GM21786 (cell line): ENCODE measurements around the gene VWA3A.
"Not testable (repeated sequence)": the region's sequence is repeated elsewhere in the genome, so short reads cannot be mapped to it uniquely, and the experiment has no call there.

Experiments
- ATAC-seq: cut with Tn5 transposase; IDR thresholded peaks from one replicate; pipeline ENCODE4 v1.9.1; 2021; ENCODE audit not compliant: unreplicated experiment

The VWA3A gene, protein sequence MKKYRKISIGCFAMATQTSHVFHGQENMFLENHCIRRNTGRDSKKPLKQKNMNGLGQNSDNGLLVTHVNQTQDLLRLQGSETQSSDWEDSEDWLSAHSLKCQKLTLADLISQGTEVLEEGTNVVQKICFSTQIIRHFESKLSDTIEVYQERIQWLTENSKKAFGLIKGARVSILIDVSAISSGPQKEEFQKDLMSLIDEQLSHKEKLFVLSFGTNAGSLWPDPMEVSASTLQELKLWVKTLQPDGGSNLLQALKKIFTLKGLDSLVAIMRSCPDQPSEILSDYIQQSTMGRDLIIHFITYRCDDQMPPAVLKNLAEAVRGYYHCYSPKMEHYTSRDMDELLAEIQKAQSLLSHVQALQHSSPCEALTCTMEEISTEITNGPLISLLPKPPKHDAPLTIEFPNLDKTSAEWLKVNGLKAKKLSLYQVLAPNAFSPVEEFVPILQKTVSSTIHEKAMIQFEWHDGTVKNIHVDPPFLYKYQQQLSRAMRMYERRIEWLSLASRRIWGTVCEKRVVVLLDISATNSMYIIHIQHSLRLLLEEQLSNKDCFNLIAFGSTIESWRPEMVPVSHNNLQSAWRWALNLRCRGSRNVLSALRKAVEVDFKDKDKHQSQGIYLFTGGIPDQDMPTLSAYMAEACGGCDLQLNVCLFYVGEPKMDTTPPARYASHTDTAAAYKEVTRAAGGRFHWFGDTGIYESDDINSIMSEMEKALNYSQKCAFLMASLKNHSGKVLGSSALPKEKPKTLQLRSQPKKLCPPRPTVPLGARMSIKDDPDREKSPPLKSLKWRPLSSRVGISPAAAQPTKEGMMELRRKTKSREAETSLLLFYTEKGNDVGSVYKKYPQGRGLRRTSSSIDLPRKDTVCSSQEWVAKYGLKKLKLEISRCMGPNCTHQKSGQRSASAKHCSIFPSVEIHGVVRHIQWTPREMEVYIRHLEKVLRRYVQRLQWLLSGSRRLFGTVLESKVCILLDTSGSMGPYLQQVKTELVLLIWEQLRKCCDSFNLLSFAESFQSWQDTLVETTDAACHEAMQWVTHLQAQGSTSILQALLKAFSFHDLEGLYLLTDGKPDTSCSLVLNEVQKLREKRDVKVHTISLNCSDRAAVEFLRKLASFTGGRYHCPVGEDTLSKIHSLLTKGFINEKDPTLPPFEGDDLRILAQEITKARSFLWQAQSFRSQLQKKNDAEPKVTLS

DNA sequence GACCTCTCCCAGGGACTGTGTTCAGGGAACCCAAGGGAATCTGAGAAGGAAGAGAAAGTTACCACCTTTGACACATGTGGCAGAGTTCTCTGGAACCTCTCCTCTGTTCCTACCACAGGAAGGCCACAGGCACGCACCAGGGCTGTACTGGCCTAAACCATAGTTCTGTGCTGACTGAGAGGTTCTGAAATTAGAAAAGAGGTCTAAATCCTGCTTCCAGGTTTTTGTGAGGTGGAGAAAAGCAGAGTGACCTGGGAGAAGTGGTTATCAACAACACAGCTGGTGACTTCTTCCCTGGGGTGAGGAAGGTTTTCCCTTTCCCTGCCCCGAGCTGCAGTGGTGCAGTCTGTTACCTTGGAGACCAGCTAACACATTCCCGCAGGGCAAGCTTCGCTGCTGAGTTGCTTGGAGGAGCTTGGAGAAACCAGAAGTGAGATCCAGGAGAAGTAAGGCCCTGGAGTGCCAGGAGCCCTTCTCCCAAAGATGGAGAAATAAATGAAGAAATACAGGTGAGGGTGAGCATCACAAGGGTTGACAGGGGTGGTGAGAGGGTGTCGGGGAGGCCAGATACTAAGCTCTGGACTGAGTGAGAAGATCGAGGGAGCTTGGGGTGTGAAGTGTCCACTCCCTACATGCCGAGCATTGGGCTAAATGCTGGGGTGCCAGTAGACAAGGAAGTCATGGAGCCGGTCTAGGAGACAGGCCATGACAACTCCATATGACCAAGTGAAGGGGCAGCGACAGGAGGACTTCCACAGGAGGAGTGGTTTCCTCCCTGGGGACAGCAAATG lies at the start of gene VWA3A:
VWA3A (plus strand) TSS at position 399 of the 791 bp plus-strand sequence; CDS start at position 496, 97 bp downstream.
- no peak for ATAC-seq

DNA sequence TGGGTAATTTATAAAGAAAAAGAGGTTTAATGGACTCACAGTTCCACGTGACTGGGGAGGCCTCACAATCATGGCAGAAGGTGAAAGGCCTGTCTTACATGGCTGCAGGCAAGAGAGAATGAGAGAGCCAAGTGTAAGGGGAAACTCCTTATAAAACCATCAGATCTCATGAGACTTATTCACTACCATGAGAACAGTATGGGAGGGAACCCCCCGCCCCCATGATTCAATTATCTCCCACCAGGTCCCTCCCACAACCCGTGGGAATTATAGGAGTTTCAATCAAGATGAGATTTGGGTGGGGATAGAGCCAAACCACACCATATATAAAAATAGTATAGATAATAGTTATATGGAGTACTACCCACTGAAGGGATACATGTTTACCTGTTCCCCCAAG lies 48.5 kb upstream of the VWA3A start:
- not testable (repeated sequence) for ATAC-seq

DNA sequence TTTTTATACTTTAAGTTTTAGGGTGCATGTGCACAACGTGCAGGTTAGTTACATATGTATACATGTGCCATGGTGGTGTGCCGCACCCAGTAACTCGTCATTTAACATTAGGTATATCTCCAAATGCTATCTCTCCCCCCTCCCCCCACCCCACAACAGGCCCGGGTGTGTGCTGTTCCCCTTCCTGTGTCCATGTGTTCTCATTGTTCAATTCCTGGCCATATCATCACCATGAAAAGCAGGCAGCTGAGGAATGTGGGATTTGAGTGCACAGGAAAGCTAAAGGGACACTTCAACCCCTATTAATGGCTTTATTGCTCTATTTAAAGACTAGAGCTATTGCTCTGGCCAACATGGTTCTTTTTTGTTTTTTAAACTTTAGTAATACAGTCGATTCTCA lies 46.5 kb upstream of the VWA3A start:
- not testable (repeated sequence) for ATAC-seq

DNA sequence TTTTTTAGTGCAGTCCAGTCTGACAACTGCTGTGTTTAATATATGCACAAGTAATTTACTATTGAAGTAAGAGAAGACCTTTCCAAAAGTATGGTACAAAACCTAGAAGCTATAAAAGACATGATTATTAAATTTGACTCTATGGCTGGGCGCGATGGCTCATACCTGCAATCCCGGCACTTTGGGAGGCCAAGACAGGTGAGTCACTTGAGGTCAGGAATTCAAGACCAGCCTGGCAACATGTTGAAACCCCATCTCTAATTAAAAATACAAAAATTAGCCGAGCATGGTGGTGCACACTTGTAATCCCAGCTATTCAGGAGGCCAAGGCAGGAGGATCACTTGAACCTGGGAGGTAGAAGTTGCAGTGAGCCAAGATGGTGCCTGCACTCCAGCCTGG lies 41.4 kb upstream of the VWA3A start:
- ATAC-seq = no peak

DNA sequence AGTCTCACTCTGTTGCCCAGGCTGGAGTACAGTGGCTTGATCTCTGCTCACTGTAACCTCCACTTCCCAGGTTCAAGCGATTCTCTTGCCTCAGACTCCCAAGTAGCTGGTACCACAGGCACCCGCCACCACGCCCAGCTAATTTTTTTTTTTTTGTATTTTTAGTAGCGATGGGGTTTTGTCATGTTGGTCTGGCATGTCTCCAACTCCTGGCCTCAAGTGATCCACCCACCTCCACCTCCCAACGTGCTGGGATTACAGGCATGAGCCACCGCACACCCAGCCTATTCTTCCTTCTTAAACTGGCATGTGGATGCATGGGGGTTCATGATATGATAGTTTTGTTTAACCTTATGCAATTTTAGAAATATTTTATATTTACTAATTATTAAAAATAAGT lies 39.4 kb upstream of the VWA3A start:
- no peak for ATAC-seq

DNA sequence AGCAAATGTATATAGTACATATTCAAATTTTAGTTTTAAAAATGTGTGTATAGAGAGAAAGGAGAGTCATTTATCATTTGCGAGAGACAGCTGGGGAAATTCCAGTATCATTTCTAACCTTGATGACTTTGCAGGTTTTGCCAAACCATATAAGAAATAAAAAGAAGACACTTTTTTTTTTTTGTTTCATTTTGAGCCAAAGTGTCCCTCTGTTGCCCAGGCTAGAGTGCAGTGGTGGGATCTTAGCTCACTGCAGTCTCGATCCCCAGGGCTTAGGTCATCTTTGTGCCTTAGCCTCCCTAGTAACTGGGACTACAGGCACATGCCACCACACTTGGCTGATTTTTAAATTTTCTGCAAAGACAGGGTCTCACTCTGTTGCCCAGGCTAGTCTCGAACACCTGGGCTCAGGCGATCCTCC lies 38.4 kb upstream of the VWA3A start:
- no peak for ATAC-seq

DNA sequence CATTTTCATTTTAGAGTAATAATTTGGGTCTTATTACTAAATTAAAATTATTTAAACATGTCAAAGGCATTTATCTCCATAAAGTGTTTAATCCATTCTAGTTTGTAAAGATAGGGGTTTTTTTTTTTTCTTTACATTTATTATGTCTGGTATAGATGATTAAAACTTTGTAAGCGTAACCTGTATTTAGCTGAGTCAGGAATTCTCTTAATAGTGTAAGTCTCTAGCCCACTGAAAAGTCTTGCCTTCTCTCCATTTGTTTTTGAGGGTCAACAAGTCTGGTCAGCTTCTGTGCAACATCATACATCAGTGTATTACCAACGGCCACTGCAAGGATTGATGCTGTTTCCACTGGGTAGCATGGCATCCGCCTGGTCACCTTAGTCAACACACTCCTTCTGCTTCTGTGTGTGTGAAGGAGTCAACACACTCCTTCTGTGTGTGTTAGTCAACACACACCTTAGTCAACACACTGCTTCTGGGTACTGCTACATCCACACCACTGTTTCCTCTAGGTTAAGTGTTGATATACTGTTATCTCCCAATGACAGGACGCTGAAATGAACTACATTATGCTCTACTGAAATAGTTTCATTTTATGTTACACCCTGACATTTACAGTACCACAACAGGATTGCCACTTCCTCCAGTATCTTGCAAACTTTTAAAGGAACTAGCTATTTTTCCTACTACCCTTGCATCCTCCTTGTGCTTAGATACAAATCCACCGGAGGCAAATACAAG lies 37.3 kb upstream of the VWA3A start:
- no peak for ATAC-seq

DNA sequence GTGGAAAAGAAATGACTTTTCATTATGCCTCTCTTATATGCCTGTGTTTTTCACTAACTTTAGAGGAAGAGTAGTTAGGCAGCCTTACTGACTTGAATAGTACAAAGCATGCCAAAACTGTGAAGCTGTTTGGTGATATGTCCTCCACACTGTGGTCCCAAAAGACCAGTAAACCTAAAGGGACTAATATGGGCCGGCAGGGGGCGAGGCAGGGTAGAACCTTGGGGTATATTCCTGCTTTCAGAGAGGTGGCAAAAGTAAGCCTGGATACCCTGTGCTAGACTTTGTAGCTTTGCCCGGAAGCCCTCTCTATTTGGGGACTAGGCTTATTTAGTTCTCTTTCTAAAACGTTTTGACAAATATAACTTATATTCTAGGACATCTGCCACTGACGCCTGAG lies 36.5 kb upstream of the VWA3A start:
- ATAC-seq = no peak

DNA sequence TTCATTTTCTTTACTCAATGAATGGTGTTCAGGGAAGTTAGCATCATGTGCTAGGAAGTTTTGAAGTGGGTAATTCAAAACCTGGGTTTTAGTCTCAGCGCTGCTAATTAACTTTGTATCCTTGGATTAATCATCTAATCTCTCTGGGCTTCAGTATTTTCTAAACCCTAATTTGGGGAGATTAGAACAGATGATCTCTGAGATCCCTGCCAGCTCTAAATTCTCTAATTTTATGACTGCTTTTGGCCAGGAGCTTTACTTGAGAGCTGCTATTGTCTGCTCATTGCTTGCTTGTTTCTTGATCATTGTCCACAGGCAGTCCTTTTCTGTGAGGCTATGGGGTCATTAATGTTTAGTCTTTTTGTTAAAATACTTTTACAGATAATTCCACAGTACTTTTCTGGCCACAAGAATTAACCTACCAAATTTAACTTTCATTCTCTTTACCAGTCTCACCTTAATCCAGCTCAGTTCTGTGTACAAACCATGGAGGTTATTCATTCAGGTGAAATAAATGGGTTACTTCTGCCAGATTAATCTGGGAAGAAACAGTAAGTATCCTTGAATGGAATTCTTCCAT lies 28.4 kb upstream of the VWA3A start:
- ATAC-seq = no peak

DNA sequence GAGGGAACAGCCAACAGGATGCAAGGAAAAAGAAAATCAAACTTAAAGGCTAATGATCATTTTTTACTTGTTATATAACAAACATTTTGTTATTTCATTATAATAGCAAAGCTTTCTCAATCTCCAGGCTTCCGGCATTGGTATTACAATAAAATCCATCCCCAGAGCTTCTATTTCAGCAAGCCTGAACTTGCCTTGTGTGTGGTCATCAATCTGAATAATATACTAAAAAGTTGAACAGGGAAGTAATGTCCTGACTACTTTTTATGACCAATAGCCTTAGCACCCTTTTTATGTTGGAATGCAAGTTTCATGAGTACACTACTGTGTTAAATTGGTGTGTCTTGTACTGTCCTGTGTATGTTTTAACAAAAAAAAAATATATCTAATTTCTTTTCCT lies 27.1 kb upstream of the VWA3A start:
- no peak for ATAC-seq

DNA sequence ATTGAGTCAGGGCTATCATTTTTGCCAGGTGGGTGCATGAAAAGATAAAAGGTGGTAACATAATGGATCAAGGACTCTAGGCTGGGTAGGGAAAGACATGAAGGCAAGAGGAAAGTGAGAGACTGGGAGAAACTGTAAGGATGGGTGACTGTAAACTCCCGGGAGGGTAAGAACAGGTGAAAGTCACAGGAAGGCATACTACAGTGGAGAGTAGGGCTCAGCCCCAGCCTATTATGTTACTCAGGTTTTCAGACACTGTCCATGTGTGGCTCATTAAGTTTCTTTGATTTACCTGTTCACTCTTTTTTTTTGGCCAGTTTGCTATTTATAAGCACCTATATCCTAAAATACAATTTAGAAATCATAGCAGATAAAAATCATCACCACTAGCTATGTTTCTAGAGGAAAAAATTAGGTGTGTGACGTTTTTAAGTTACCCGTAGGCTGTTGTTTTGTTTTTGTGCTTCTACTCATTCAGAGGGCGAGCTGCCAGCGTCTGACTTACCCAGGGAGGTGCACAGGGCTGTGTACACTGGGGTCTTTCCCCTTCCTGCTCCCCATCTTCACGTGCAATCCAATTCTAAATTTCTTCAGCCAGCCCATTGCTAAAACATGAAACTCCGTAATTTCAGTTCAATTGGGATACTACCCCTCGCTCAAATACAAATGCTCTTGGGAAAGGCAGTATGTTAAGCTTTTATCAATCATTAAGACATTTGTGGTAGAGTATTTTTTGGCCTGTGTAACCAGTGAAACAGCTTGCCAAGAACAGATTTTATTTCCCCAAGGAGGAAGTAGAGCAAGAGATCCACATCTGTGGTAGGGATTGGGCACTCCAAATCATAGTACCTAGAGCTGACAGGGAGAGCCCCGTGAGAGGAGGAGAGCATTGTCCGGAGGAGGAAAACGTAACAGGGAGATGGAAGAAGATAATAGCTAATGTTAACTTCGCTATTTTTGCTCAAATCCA lies 21.7 kb upstream of the VWA3A start:
- no peak for ATAC-seq

DNA sequence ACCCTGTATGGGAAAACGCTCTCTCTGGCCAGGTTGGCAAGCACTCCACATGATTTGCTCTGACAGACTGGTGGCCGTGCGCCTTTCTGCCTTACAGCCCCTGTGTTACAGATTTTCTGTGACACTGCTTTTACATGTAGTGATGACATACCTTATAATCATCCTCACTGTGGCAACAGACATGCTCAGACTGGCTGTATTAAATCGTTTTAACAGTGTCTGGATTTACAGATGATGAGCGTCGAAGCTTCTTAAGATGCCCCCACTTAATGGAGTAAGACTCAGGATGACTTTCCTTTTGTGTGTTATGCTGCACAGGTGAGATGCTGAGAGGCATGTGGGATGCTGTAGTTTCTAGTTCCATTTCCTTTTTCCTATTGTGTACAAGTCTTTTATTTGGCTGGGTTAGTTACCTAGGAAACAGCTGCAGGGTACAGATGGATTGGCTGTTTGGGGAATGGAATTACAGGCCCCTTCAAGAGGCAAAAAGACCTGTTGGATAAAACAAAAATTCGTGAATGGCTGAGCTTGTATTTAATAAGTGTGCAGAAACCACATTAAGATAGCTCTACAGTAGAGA lies 20.9 kb upstream of the VWA3A start:
- no peak for ATAC-seq

DNA sequence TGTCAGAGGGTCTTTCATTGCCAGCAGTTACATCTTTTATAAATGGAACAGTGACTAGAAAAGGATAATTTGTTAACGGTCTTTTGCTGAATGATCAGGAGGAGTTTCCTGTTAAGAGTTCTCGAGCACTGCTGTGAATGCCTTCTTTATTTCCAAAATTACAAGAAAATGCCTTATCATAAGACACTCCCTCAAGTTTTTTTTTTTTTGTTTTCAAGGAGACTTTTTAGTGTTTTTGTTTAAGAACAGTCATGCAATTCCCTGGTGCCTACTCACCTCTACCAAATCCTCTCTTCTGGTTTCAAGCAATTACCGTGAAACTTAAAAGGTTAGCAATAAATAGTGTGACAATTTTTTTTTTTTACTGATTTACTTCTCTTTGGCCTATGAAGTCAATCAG lies 19.0 kb upstream of the VWA3A start:
- no peak for ATAC-seq

DNA sequence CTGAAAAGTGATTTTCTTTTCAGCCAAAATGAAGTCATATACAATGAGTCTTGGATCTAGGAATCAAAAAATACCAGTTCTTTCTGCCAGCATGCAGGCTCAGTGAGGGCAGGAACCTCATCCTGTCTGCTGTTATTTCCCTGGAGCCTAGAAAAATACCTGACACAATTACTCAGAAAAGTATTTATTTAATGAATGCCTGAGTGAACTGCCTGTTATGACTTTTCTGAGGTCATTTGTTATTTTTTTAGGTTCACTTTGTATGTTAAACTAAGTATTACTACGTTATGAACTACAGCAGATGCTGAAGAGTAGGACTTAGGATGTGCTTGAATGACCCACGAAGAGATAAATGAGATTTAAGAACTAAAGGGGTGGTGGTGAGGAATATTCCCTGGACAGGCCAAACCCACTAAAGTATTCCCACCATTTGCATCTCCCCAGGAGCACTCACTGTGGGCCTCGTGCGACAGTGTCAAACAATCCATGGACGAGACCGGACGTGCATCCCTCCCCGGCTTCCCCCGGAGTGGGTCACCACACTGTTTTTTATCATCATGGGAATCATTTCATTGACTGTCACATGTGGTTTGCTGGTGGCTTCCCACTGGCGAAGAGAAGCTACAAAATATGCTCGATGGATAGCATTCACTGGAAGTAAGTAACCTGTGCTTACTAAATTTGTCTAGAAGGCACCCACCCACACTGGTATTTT lies 17.1 kb upstream of the VWA3A start:
- no peak for ATAC-seq

DNA sequence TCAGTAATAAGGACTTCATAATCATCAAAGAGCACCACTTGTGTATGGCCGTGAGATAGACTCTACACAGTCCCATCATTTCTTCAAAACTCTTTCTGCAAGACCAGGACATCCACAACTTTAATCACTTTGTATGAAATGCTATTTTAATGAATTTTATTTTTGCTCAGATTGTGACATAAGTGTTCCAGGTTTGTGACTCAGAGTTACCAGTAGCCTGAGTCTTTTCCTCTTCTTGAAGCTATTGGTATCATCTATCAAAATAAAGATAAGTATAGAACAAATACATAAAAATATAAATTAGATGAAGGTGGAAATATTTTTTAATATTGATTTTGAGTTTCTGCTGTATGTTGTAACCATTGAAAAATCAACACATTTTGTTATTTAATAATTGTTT lies 16.6 kb upstream of the VWA3A start:
- ATAC-seq = no peak

DNA sequence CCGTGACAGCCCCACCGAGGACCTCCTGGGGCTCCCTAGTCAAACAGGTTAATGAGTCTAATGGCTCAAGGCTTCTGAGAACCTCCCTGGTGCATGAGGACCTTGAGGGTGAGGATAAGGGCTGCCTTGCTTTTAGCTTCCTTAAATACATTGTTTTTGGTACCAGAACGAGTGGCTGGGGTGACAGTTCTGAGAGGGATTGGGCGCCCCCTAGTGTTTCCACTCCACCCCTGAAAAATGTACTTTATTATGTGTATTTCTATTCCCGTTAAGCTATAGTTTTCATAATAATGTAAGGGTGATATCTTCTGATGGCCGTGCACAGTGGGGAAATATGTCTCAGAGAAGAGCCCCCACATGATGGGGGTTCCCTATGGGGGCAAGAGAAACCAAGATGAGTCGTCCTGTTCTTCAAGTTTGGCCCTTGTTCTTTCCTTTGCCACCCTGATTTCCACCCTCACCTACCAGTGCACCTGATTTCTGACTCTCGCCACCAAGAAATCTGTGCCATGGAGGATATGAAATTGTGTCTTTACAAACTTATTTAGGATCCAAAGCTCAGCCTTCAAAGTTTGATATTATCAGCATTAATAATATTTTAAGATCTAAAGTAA lies 14.5 kb upstream of the VWA3A start:
- no peak for ATAC-seq

DNA sequence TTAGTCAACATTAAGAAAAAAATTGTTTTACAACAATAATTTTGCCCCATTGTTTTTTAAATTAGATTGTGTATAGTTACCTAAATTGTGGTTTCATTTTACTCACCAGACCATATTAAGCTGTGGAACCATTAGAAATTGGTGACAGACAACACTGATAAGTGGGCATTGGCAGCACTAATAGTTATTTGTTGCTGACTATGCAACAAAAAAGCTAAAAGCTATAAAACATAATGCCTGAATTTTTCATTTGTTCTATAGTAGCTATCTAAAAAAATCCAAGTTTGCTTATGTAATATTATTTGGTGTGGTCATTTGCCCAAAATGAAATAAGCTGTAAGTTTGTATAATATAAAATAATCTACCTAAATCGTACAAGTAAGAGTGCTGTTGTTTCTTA lies 13.7 kb upstream of the VWA3A start:
- ATAC-seq = no peak
